PC-9 (cell line): ENCODE results near the gene DXO.

Experiments
- EZH2 ChIP-seq: fragments of 200-600 bp; sonication (generic); IDR thresholded peaks from 2 replicates; pipeline ENCODE4 v1.8.0; 2017; ENCODE audit warnings: antibody characterized with exemption, low read depth
- TF ChIP-seq, protein P1 (sequence below): fragments of 200-600 bp; sonication (generic); conservative IDR thresholded peaks from 2 replicates; pipeline ENCODE4 v1.6.1; 2017; ENCODE audit warnings: mixed run types, antibody characterized with exemption, mild to moderate bottlenecking, moderate library complexity

DNA sequence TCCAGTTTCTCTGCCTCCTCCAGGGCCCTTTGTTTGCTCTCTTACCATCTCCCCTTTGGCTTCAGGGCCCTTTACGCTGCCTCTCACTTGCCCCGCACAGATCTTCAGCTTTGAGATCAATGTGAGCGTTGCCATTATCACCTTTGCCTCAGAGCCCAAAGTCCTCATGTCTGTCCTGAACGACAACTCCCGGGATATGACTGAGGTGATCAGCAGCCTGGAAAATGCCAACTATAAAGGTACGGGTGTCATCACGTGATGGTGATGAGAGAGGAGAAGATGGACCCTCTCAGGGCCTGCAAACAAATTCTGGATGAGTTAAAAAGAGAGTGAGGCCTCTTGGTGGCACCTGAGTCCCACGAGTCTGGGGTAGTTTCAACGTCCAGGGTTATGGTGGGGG lies 36.1 kb downstream of the DXO start:
- TF ChIP-seq, protein P1, sequence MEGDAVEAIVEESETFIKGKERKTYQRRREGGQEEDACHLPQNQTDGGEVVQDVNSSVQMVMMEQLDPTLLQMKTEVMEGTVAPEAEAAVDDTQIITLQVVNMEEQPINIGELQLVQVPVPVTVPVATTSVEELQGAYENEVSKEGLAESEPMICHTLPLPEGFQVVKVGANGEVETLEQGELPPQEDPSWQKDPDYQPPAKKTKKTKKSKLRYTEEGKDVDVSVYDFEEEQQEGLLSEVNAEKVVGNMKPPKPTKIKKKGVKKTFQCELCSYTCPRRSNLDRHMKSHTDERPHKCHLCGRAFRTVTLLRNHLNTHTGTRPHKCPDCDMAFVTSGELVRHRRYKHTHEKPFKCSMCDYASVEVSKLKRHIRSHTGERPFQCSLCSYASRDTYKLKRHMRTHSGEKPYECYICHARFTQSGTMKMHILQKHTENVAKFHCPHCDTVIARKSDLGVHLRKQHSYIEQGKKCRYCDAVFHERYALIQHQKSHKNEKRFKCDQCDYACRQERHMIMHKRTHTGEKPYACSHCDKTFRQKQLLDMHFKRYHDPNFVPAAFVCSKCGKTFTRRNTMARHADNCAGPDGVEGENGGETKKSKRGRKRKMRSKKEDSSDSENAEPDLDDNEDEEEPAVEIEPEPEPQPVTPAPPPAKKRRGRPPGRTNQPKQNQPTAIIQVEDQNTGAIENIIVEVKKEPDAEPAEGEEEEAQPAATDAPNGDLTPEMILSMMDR, result no peak
- no peak for TF ChIP-seq EZH2
